Measurements from ENCODE around the gene LOXL1. TPM values are rescaled to one million over a fixed set of nuclear protein-coding genes. Genes with fewer than 3 reads are reported as not detected.

Gene LOXL1
- total and polyA plus RNA-seq, 2 of the 13 experiments (the other 11 are each of a cell fraction or from before 2014, with no cell fraction given): 0.51 to 1.3 TPM

DNA sequence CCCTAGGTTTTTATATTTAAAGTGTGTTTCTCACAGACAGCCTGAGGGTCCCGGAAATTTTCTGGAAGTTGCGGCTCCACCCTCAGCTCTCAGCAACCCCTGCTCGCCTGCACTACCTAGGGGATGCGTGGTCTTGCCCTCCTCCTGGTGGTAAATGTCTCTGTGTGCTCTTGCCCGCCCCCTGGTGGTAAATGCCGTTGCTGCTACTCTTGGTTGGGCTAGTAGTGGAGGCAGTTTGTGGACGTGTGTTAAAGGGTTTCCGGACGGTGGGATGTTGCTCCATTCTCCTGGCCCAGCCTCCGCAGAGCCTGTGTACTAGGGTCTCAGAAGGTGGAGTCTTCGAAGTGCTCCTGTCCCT, 38.5 kb downstream of the LOXL1 start (continued):
- TF ChIP-seq RERE (CRISPR knock-in tag; IDR thresholded peaks at IDR 0.05; ENCODE audit: low read depth) (no peak), ZNF335 (CRISPR knock-in tag; IDR thresholded peaks at IDR 0.05) (0 out of 2 replicates have a peak, but pooled peaks have one; percentile 27), TCF7 (IDR thresholded peaks at IDR 0.05; ENCODE audit: low read depth) (no peak), ZNF24 (IDR thresholded peaks at IDR 0.05) (no peak), ADNP (CRISPR knock-in tag; IDR thresholded peaks at IDR 0.05) (no peak), IKZF4 (CRISPR knock-in tag; IDR thresholded peaks at IDR 0.05; ENCODE audit: borderline replicate concordance, low read depth, not compliant biosample characterization) (no peak), ZNF234 (CRISPR knock-in tag; conservative IDR thresholded peaks at IDR 0.05) (no peak), ELK4 (CRISPR knock-in tag; IDR thresholded peaks at IDR 0.05; ENCODE audit: borderline replicate concordance) (no peak), ZNF7 (CRISPR knock-in tag; IDR thresholded peaks at IDR 0.05) (no peak), EED (CRISPR knock-in tag; IDR thresholded peaks at IDR 0.05) (peak; percentile 35; the same call in 1 of the 2 replicates), HIVEP1 (CRISPR knock-in tag; IDR thresholded peaks at IDR 0.05) (no peak)
- TF ChIP-seq, protein P1, sequence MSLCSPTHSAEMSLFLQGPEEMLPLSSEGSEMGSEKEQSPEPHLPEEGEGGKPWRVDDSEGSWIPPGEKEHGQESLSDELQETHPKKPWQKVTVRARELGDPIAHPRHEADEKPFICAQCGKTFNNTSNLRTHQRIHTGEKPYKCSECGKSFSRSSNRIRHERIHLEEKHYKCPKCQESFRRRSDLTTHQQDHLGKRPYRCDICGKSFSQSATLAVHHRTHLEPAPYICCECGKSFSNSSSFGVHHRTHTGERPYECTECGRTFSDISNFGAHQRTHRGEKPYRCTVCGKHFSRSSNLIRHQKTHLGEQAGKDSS (CRISPR knock-in tag; IDR thresholded peaks at IDR 0.05; ENCODE audit: borderline replicate concordance, low read depth): no peak
- TF ChIP-seq, protein P2, sequence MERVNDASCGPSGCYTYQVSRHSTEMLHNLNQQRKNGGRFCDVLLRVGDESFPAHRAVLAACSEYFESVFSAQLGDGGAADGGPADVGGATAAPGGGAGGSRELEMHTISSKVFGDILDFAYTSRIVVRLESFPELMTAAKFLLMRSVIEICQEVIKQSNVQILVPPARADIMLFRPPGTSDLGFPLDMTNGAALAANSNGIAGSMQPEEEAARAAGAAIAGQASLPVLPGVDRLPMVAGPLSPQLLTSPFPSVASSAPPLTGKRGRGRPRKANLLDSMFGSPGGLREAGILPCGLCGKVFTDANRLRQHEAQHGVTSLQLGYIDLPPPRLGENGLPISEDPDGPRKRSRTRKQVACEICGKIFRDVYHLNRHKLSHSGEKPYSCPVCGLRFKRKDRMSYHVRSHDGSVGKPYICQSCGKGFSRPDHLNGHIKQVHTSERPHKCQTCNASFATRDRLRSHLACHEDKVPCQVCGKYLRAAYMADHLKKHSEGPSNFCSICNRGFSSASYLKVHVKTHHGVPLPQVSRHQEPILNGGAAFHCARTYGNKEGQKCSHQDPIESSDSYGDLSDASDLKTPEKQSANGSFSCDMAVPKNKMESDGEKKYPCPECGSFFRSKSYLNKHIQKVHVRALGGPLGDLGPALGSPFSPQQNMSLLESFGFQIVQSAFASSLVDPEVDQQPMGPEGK (CRISPR knock-in tag; IDR thresholded peaks at IDR 0.05): 0 out of 2 replicates have a peak, but pooled peaks have one; percentile 7
- TF ChIP-seq, protein P3, sequence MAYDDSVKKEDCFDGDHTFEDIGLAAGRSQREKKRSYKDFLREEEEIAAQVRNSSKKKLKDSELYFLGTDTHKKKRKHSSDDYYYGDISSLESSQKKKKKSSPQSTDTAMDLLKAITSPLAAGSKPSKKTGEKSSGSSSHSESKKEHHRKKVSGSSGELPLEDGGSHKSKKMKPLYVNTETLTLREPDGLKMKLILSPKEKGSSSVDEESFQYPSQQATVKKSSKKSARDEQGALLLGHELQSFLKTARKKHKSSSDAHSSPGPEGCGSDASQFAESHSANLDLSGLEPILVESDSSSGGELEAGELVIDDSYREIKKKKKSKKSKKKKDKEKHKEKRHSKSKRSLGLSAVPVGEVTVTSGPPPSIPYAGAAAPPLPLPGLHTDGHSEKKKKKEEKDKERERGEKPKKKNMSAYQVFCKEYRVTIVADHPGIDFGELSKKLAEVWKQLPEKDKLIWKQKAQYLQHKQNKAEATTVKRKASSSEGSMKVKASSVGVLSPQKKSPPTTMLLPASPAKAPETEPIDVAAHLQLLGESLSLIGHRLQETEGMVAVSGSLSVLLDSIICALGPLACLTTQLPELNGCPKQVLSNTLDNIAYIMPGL (CRISPR knock-in tag; IDR thresholded peaks at IDR 0.05; ENCODE audit: borderline replicate concordance in 1 of 2, low read depth in 1 of 2): peak; percentile 35 to 70; a peak in 3 of 4 replicates
- TF ChIP-seq, protein P4, sequence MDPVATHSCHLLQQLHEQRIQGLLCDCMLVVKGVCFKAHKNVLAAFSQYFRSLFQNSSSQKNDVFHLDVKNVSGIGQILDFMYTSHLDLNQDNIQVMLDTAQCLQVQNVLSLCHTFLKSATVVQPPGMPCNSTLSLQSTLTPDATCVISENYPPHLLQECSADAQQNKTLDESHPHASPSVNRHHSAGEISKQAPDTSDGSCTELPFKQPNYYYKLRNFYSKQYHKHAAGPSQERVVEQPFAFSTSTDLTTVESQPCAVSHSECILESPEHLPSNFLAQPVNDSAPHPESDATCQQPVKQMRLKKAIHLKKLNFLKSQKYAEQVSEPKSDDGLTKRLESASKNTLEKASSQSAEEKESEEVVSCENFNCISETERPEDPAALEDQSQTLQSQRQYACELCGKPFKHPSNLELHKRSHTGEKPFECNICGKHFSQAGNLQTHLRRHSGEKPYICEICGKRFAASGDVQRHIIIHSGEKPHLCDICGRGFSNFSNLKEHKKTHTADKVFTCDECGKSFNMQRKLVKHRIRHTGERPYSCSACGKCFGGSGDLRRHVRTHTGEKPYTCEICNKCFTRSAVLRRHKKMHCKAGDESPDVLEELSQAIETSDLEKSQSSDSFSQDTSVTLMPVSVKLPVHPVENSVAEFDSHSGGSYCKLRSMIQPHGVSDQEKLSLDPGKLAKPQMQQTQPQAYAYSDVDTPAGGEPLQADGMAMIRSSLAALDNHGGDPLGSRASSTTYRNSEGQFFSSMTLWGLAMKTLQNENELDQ (CRISPR knock-in tag; IDR thresholded peaks at IDR 0.05; ENCODE audit: borderline replicate concordance): peak; percentile 32; the same call in 1 of the 2 replicates
